Parathyroid adenoma (tissue), 2 donors: ENCODE data around the gene B3GNT5.

Experiments
- H2AFZ ChIP-seq: fragments of 300-600 bp; sonication (generic); one replicate; pipeline ENCODE4 v1.7.0; 2017; ENCODE audit warnings: antibody characterized with exemption, mild to moderate bottlenecking
- H3K27ac ChIP-seq: fragments of 300-600 bp; sonication (generic); one replicate; pipeline ENCODE4 v1.7.0; 2017
- H3K27me3 ChIP-seq: fragments of 300-600 bp; sonication (generic); one replicate; pipeline ENCODE4 v1.7.0; 2017; ENCODE audit warnings: low read length; ENCODE audit not compliant: control insufficient read depth, insufficient read depth
- H3K36me3 ChIP-seq: fragments of 300-600 bp; sonication (generic); one replicate; pipeline ENCODE4 v1.7.0; 2017; ENCODE audit warnings: low read length; ENCODE audit not compliant: control insufficient read depth, insufficient read depth
- H3K4me1 ChIP-seq: fragments of 300-600 bp; sonication (generic); one replicate; pipeline ENCODE4 v1.7.0; 2017; ENCODE audit warnings: control low read depth
- H3K4me2 ChIP-seq: fragments of 300-600 bp; sonication (generic); one replicate; pipeline ENCODE4 v1.7.0; 2017; ENCODE audit warnings: low read length
- H3K4me3 ChIP-seq: fragments of 300-600 bp; sonication (generic); one replicate; pipeline ENCODE4 v1.7.0; 2017; ENCODE audit warnings: low read depth, low read length
- H3K79me2 ChIP-seq: fragments of 300-600 bp; sonication (generic); one replicate; pipeline ENCODE4 v1.7.0; 2017; ENCODE audit warnings: control low read depth
- H3K9ac ChIP-seq: fragments of 300-600 bp; sonication (generic); one replicate; pipeline ENCODE4 v1.7.0; 2017; ENCODE audit warnings: mild to moderate bottlenecking
- H3K9me3 ChIP-seq: fragments of 300-600 bp; sonication (generic); one replicate; pipeline ENCODE4 v1.7.0; 2017; ENCODE audit warnings: low read length; ENCODE audit not compliant: control insufficient read depth
- CTCF ChIP-seq: fragments of 300-600 bp; sonication (generic); IDR thresholded peaks from one replicate; pipeline ENCODE4 v1.7.0; 2017; ENCODE audit warnings: antibody characterized with exemption, mild to moderate bottlenecking
- donor health status: primary hyperparathyroidism.

Gene B3GNT5

GRCh38 chr3:183265157-183265642 is 12.1 kb downstream of the B3GNT5 start:
- no peaks in the 10 kb centered on the region for H3K79me2 ChIP-seq
- no peak overlapping the region for H3K4me2 ChIP-seq
- H3K36me3 ChIP-seq: no peaks in the 10 kb centered on the region
- H3K4me3 ChIP-seq: no peak overlapping the region
- no peak for TF ChIP-seq CTCF
- H2AFZ ChIP-seq: no peak overlapping the region
- no peak overlapping the region for H3K27ac ChIP-seq
- no peaks in the 10 kb centered on the region for H3K27me3 ChIP-seq
- H3K9me3 ChIP-seq: no peaks in the 10 kb centered on the region
- H3K9ac ChIP-seq: no peak overlapping the region
- H3K4me1 ChIP-seq: peaks cover 10% of the 10 kb centered on the region

DNA sequence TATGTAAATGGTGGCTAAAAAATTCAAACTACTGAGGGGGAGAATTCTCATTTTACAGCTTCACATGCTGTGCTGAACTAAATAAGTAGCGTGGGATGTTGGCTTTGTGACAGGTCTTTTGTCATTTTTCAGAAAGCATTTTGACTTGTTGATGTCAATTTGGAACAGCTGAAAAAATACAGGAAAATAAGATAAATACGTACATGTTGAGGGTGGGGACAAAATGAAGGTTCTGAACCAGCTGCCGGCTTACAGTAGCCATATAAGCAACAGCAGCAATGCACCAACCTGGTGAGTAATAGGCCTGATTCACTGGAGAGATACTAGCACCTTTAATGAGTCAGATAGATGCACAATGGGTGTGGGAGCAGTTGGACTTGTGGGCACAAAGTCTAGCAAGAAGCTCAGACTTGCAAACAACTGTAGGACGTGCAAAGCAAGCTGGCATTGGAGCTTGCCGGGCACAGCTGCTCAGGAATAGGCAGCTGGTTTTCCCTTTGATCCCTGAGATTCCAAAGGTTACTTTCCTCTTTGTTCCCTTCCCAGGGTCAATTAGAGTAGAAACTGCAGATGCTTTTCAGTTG is 12.9 kb downstream of the B3GNT5 start:
- no peaks in the 10 kb centered on the region for H3K79me2 ChIP-seq
- H3K9me3 ChIP-seq: no peaks in the 10 kb centered on the region
- no peak overlapping the region for H3K4me3 ChIP-seq
- H3K27me3 ChIP-seq: no peaks in the 10 kb centered on the region
- H3K4me2 ChIP-seq: no peak overlapping the region
- H3K36me3 ChIP-seq: no peaks in the 10 kb centered on the region
- no peak overlapping the region for H2AFZ ChIP-seq
- no peak overlapping the region for H3K27ac ChIP-seq
- H3K9ac ChIP-seq: no peak overlapping the region
- TF ChIP-seq CTCF: no peak
- H3K4me1 ChIP-seq: peaks cover 10% of the 10 kb centered on the region

GRCh38 chr3:183266454-183266853 is 13.4 kb downstream of the B3GNT5 start:
- Histone ChIP-seq H3K27me3 (no peaks in the 10 kb centered on the region), H3K27ac (no peak overlapping the region), H3K4me1 (peaks cover 10% of the 10 kb centered on the region), H3K36me3 (no peaks in the 10 kb centered on the region), H3K9ac (no peak overlapping the region), H3K9me3 (no peaks in the 10 kb centered on the region), H3K4me2 (no peak overlapping the region), H3K4me3 (no peak overlapping the region), H2AFZ (no peak overlapping the region), H3K79me2 (no peaks in the 10 kb centered on the region)
- no peak for TF ChIP-seq CTCF

DNA sequence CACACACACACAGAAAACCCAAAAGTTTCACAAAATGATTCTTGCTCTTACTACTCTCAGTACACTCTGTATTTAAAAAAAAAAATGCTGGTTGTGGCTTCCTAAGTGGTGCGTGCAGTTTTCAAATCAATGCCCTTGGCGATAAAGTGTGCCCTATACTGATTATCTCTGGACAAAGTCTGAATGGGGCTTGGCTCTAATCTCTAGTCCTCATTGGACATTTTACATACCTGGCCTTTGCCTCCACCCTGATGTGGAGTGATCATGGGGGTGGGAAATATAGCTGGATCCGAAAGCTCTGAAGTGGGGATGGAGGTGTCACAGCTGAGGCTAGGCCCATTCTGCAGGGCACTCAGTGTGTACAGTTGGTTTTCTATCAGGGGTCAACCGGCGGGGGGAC is 14.1 kb downstream of the B3GNT5 start:
- Histone ChIP-seq H3K79me2 (no peaks in the 10 kb centered on the region), H3K36me3 (no peaks in the 10 kb centered on the region), H3K4me2 (no peak overlapping the region), H3K4me3 (no peak overlapping the region), H3K9me3 (no peaks in the 10 kb centered on the region), H3K27me3 (no peaks in the 10 kb centered on the region), H3K9ac (no peak overlapping the region), H3K4me1 (peaks cover 10% of the 10 kb centered on the region), H2AFZ (no peak overlapping the region), H3K27ac (no peak overlapping the region)
- no peak for TF ChIP-seq CTCF

DNA sequence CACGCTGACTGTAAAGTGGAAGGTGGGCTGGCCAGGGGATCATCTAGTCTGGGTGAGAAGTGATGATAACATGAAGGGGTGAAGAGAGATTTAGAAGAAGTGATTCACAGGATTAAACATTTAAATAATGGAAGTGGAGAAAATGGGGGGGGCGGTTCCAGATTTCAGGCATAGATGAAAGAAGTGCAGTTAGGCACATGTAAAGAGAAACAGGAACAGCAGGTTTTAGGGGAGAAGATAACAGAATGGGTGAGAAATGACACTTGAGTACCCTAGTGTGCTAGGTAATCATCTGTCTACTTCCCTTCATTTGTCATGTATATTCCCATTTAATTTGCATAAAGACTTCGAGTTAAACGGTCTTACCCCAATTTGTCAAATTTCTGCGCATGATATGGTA is 15.3 kb downstream of the B3GNT5 start:
- H3K9me3 ChIP-seq: no peaks in the 10 kb centered on the region
- H3K36me3 ChIP-seq: no peaks in the 10 kb centered on the region
- H3K4me2 ChIP-seq: no peak overlapping the region
- no peak overlapping the region for H3K27ac ChIP-seq
- peaks cover 10% of the 10 kb centered on the region for H3K4me1 ChIP-seq
- no peaks in the 10 kb centered on the region for H3K27me3 ChIP-seq
- H2AFZ ChIP-seq: no peak overlapping the region
- H3K4me3 ChIP-seq: no peak overlapping the region
- TF ChIP-seq CTCF: no peak
- H3K79me2 ChIP-seq: no peaks in the 10 kb centered on the region
- no peak overlapping the region for H3K9ac ChIP-seq
